SU-DHL-6 (cell line): ENCODE data around the gene GSC.

ENCODE experiments used
- H2AFZ ChIP-seq: fragments of 200-600 bp; sonication (generic); 2 replicates; pipeline ENCODE4 v1.6.1; 2014; ENCODE audit warnings: low read depth, mild to moderate bottlenecking, moderate library complexity, mixed read lengths, antibody characterized with exemption, low read length; ENCODE audit not compliant: severe bottlenecking
- H3F3A ChIP-seq: fragments of 200-600 bp; shearing (Covaris generic); 2 replicates; pipeline ENCODE4 v1.6.0; 2016; ENCODE audit warnings: antibody characterized with exemption, mild to moderate bottlenecking; ENCODE audit not compliant: insufficient read depth
- H3K27ac ChIP-seq: fragments of 200-600 bp; sonication (generic); 2 replicates; pipeline ENCODE4 v1.5.1; 2016; ENCODE audit warnings: low read depth, mild to moderate bottlenecking, low read length, moderate library complexity, mixed read lengths
- H3K27me3 ChIP-seq: fragments of 200-600 bp; sonication (generic), shearing (Covaris generic); 2 replicates; pipeline ENCODE4 v1.6.0; 2014; ENCODE audit warnings: mild to moderate bottlenecking, low read length
- H3K36me3 ChIP-seq: fragments of 200-600 bp; sonication (generic); 2 replicates; pipeline ENCODE4 v1.6.1; 2014; ENCODE audit warnings: mild to moderate bottlenecking, low read length, mixed read lengths
- H3K4me2 ChIP-seq: fragments of 300-600, 200-600 bp; shearing (Covaris generic), sonication (generic); 2 replicates; pipeline ENCODE4 v1.6.0; 2014; ENCODE audit warnings: low read length, low read depth, mild to moderate bottlenecking; ENCODE audit not compliant: poor library complexity, severe bottlenecking
- H3K4me3 ChIP-seq: fragments of 200-600 bp; sonication (generic); 2 replicates; pipeline ENCODE4 v1.5.1; 2014; ENCODE audit warnings: antibody characterized with exemption, low read length, mild to moderate bottlenecking, mixed read lengths; ENCODE audit not compliant: insufficient read depth, poor library complexity, severe bottlenecking
- H3K79me2 ChIP-seq: fragments of 200-600 bp; sonication (generic); 2 replicates; pipeline ENCODE4 v1.6.1; 2014; ENCODE audit warnings: mild to moderate bottlenecking, low read length, moderate library complexity; ENCODE audit not compliant: insufficient read depth
- H3K9ac ChIP-seq: fragments of 200-600 bp; sonication (generic); 2 replicates; pipeline ENCODE4 v1.7.0; 2014; ENCODE audit warnings: mild to moderate bottlenecking, low read length
- H3K9me2 ChIP-seq: fragments of 200-600 bp; sonication (generic); replicated peaks from 2 replicates; pipeline ENCODE4 v1.6.1; 2014; ENCODE audit warnings: low read length; ENCODE audit not compliant: insufficient read depth
- H3K9me3 ChIP-seq: fragments of 200-600 bp; sonication (generic); 2 replicates; pipeline ENCODE4 v1.6.1; 2014; ENCODE audit warnings: low read length, mixed read lengths; ENCODE audit not compliant: insufficient read depth
- H4K20me1 ChIP-seq: fragments of 200-600 bp; sonication (generic); 2 replicates; pipeline ENCODE4 v1.6.1; 2014; ENCODE audit warnings: low read depth, mild to moderate bottlenecking, antibody characterized with exemption, low read length, moderate library complexity, mixed read lengths
- EZH2phosphoT487 ChIP-seq: fragments of 200-600 bp; sonication (generic), shearing (Covaris generic); conservative IDR thresholded peaks from 2 replicates; pipeline ENCODE4 v1.6.1; 2018; ENCODE audit warnings: mild to moderate bottlenecking, antibody characterized with exemption, low read length, moderate library complexity, mixed read lengths
- TF ChIP-seq, protein P1 (sequence below): fragments of 200-600 bp; sonication (generic); IDR thresholded peaks from one replicate; pipeline ENCODE4 v1.5.1; 2017; ENCODE audit warnings: antibody characterized with exemption, mild to moderate bottlenecking, low read length, moderate library complexity; ENCODE audit not compliant: insufficient read depth, poor library complexity, severe bottlenecking

The GSC gene

DNA sequence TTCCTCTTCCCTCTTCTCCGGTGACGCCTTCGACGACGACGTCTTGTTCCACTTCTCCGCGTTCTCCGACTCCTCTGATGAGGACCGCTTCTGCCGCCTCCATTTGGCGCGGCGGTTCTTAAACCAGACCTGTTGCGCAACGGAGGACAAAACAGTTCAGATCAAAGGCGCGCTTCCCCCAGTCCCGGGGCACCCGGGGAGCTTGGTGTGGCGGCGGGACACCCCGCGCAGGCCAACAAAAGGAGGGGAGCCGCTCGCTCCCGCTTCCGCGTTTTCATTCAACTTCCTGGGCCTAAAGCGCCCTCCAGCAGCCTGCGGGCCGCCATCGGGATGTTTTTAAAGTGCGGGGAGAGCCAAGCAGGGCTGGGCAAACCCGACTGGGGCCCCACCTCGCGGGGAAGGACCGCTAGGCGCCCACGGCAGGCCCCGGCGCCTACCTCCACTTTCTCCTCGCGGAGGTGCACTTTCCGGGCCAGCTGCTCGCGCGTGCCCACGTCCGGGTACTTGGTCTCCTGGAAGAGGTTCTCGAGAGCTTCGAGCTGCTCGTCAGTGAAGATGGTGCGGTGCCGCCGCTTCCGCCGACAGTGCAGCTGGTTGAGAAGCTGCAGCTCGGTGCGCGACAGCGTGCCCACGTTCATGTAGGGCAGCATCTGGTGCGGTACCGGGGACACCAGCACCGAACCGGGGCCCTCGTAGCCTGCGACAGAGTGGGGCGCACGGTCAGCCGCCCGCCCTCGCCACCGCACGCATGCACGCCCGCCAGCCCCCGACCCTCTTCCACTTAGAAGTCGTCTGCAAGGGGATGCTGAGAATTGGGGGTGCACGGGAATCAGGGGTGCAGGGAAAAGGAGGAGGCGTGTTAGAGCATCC lies 1.2 kb downstream of the GSC start:
- H3K9me3 ChIP-seq: no peaks in the 10 kb centered on the region
- H3K27ac ChIP-seq: no peak overlapping the region
- no peaks in the 10 kb centered on the region for H3K9me2 ChIP-seq
- H3K36me3 ChIP-seq: no peaks in the 10 kb centered on the region
- H3K79me2 ChIP-seq: no peaks in the 10 kb centered on the region
- TF ChIP-seq EZH2phosphoT487: no peak
- TF ChIP-seq, protein P1, sequence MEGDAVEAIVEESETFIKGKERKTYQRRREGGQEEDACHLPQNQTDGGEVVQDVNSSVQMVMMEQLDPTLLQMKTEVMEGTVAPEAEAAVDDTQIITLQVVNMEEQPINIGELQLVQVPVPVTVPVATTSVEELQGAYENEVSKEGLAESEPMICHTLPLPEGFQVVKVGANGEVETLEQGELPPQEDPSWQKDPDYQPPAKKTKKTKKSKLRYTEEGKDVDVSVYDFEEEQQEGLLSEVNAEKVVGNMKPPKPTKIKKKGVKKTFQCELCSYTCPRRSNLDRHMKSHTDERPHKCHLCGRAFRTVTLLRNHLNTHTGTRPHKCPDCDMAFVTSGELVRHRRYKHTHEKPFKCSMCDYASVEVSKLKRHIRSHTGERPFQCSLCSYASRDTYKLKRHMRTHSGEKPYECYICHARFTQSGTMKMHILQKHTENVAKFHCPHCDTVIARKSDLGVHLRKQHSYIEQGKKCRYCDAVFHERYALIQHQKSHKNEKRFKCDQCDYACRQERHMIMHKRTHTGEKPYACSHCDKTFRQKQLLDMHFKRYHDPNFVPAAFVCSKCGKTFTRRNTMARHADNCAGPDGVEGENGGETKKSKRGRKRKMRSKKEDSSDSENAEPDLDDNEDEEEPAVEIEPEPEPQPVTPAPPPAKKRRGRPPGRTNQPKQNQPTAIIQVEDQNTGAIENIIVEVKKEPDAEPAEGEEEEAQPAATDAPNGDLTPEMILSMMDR: no peak
- no peaks in the 10 kb centered on the region for H3F3A ChIP-seq
- no peaks in the 10 kb centered on the region for H3K27me3 ChIP-seq
- H4K20me1 ChIP-seq: no peaks in the 10 kb centered on the region
- H3K4me2 ChIP-seq: no peak overlapping the region
- no peak overlapping the region for H3K9ac ChIP-seq
- H3K4me3 ChIP-seq: no peak overlapping the region
- H2AFZ ChIP-seq: no peak overlapping the region

DNA sequence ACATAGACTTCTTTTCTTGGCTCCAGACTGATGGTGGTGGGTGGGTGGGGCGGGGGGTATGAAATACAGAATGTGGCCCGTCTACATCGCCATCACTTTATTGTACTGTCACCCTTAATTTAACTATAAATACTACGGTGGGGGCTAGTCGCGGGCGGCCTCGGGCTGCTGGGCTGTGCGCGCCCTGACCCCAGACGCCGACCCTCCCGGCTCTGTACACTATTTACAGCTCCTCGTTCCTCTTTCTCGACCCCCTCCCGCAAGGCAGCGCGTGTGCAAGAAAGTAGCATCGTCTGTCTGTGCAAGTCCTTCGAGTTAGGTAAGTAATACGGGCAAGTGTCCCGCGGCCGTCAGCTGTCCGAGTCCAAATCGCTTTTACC lies 1.8 kb downstream of the GSC start:
- no peak overlapping the region for H3K4me3 ChIP-seq
- no peaks in the 10 kb centered on the region for H3K27me3 ChIP-seq
- no peaks in the 10 kb centered on the region for H3K9me3 ChIP-seq
- no peak overlapping the region for H2AFZ ChIP-seq
- no peaks in the 10 kb centered on the region for H3K79me2 ChIP-seq
- no peaks in the 10 kb centered on the region for H4K20me1 ChIP-seq
- H3K36me3 ChIP-seq: no peaks in the 10 kb centered on the region
- no peak overlapping the region for H3K4me2 ChIP-seq
- no peak for TF ChIP-seq EZH2phosphoT487
- TF ChIP-seq, protein P1: no peak
- no peak overlapping the region for H3K27ac ChIP-seq
- no peaks in the 10 kb centered on the region for H3F3A ChIP-seq
- no peak overlapping the region for H3K9ac ChIP-seq
- H3K9me2 ChIP-seq: no peaks in the 10 kb centered on the region

DNA sequence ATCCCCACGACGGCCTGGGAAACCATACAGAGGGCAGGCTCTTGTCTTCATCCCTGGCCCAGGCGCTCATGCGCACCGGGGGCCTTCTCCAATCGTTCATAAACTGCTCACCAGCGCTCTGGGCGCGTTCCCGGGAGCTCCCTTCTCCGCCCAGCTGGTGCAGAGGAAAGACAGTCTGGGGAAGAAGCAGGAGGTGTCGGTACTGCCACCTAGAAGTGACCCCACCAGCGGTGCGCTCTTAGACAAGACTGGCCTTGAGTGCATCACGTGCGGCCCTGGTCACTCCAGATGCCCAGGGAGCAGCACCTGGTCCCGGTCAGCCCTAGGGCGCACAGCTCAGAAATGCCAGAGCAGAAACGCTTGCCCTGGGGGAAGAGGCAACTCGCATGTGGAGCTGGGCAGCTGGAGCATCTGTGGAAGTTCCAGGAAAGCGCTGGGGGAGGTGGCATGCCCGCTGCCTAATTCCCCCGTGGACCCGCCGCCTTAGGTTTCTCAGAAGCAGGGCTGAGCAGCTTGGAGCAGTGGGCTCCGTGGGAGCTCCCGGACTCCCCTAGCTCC lies 2.5 kb downstream of the GSC start:
- Histone ChIP-seq H2AFZ (no peak overlapping the region), H3K4me3 (no peak overlapping the region), H3K9me3 (no peaks in the 10 kb centered on the region), H3K79me2 (no peaks in the 10 kb centered on the region), H3F3A (no peaks in the 10 kb centered on the region), H4K20me1 (no peaks in the 10 kb centered on the region), H3K9me2 (no peaks in the 10 kb centered on the region), H3K27me3 (no peaks in the 10 kb centered on the region), H3K4me2 (no peak overlapping the region), H3K9ac (no peak overlapping the region), H3K36me3 (no peaks in the 10 kb centered on the region), H3K27ac (no peak overlapping the region)
- TF ChIP-seq, protein P1: no peak
- no peak for TF ChIP-seq EZH2phosphoT487
